GM21529 (cell line): ENCODE measurements around the gene SNN.

Experiments
- ATAC-seq: cut with Tn5 transposase; IDR thresholded peaks from one replicate; pipeline ENCODE4 v1.9.1; 2021; ENCODE audit not compliant: unreplicated experiment

Gene SNN

DNA sequence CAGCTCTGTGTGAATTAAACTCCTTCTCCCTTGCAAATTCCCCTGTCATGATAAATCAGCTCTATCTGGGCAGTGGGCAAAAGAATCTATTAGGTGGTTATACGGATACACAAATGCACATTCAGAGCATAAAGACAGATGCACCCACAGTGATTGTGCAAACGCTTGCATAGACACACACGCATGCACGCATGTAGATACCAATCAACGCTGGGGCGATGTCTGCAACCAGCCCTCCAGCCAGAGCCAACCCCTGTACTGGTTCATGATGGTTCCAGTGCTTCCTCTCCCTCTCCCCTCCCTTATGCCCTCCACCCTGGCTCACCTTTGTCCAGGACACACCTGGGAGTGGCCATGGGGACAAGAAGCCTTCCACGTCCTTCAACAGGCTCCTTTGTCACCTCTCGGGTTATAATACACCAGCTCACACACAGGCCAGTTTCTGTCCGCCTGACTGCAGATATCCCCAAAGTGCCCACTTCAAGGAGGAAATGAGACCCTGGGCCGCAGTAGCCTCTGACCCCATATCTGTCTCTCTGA, 33.1 kb upstream of the SNN start:
- no peak for ATAC-seq

DNA sequence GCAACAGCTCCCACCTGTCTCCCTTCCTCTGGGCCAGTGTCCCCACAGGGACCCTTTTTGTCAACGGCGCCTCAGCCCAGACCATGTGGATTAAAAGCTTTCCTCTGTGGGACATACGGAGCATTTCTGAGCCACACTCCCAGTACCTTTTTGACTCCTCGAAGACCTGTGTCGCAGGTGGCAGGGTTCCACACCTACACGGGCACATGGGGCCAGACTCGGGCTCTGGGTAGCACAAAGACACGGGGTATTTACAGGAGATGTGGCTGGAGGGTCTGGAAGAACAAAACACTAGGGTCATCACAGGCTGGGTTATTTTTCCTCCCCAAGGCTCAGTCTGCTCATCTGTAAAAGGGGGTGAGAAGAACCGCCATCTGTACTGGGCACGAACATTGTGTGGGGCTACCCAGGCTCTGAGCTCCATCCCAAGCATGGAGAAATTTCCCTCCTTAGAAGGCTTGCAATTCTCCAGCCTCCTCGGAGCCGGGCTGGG, 32.5 kb upstream of the SNN start:
- no peak for ATAC-seq

GRCh38 chr16:11636172-11636721, 32.0 kb upstream of the SNN start:
- no peak for ATAC-seq

DNA sequence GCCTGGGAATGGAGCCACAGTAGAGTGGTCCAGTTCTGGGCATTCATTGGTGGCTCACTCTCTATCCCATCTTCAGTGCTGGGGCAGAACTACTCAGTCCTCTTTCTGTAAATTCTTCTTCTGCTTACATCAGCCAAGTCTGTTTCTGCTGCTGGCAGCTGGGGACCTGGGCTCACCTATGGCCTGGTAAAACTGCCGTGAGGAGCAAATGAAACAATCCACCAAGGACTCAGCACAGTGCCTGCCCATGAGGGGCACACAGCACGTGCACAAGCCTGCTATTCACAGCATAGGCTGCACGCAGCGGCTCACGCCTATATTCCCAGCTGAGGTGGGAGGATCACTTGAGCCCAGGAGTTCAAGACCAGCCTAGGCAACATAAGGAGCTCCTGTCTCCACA, 30.9 kb upstream of the SNN start:
- ATAC-seq: no peak

DNA sequence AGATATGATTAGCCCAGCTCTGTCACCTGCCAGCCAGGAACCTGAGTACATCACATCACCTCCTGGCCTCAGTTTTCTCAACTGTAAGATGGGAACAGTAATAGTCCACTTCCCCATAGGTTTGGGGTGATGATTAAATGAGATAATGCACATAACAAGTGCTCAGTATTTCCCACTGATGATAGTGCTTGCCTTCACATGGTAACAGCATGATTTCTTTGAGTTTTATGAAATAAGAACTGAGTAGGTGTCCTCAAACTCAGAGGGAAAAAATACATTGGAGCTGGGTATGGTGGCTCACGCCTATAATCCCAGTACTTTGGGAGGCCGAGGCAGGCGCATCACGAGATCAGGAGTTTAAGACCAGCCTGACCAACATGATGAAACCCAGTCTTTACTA, 30.1 kb upstream of the SNN start:
- no peak for ATAC-seq

DNA sequence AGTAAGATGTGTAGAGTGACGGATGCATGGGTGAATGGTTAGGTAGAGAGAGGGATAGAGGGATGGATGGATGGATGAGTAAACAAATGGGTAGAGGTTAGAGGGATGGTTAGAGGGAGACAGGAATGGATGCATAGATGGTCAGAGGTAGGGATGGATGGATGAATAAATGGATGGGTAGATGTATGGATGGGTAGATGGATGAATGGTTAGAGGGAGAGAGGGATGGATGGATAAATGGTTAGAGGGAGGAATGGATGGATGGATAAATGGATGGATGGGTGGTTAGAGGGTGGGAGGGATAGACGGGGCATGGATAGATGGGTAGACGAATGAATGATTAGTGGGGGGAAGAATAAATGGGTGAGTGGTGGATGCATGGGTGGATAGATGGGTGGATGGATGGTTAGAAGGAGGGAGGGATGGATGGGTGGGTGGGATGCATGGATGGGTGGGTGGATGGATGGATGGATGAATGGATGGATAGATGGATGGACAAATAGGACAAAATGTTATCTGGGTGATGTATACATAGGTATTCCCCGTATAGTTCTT, 29.2 kb upstream of the SNN start:
- ATAC-seq: no peak

DNA sequence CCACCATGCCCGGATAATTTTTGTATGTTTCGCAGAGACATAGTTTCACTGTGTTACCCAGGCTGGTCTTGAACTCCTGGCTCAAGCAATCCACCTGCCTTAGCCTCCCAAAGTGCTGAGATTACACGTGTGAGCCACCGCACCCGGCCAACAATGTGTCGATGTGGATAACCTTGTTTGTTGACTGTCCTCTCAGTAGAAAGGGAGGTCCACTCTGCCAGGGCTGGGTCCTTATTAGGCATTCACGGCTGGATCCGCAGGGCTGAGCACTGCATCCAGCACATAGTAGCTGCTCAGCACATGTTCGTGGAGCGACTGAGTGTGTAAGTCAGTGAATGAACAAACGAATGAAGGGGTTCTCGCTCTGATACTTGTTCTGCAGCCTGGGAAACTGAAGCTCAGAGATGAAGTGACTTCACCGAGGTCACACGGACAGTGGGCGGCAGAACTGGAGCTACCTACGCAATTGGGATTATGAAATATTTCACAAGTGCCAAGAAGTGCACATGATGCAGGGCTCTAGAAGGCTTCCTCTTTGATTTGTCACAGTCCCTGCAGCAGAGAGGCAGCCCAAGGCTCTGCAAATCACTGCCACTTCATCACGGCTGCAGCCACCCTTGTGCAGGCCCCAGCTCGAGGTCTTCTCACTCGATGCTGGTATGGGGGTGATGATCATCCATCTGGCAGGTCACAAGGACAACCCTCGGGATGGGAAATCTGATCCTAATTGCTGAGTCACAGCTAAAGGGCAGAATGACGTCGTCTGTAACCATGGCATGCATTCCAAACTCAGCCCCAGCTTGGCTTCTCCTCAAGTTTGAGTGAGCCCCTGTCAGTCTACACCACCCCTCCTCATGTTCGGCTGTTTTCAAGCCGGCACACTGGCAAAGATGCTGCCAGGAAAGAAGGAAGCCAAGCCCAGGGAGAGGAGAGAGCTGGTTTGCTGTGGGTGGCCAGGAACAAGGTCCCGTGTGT, 28.0 kb upstream of the SNN start:
- no peak for ATAC-seq

DNA sequence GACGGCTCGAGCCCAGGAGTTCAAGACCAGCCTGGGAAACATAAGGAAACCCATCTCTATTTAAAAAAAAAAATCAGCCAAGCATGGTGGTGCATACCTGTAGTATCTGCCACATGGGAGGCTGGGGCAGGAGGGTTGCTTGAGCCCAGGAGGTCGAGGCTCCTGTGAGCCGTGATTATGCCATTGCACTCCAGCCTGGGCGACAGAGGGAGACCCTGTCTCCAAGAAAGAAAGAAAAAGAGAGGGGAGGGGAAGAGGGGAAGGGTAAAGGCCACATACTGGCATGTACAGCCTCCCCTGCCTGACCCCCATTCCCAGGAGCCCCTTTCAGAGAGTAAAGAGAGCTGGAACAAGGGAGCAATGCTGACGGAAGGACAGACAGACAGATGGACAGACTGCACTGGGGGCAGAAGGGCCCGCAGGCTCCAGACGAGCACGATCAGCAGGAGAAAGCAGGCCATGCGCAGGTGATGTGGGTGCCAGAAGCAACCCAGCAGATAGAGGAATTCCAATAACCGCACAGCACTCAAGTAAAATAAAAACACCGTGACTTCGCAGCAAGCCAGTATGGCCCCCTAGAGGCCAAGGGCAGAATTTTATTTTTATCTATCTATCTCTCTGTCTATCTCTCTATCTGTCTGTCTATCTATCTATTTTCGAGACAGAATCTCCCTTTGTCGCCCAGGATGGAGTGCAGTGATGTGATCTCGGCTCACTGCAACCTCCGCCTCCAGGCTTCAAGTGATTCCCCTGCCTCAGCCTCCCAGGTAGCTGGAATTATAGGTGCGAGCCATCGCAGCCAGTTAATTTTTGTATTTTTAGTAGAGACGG, 27.1 kb upstream of the SNN start:
- no peak for ATAC-seq

- no peak for ATAC-seq
Measured at GRCh38 chr16:11642765-11643116, 25.5 kb upstream of the SNN start.

DNA sequence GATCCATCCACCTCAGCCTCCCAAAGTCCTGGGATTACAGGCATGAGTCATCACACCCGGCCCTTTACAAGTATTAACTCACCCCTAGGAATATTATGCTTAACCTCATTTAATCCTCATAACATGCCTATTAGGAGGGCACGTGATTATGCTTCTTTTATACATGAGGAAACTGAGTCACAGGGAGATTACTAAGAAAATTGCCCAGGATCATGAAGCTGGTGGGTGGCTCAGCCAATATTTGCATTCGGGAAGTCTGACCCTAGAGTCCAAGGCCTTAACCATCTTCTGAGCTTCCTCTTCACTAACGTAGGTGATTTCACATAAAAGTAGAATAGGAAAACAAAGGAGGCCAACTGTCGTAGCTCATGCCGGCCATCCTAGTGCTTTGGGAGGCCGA, 19.0 kb upstream of the SNN start:
- ATAC-seq: no peak

- ATAC-seq: no peak
Measured at GRCh38 chr16:11650641-11651591, 17.3 kb upstream of the SNN start.

DNA sequence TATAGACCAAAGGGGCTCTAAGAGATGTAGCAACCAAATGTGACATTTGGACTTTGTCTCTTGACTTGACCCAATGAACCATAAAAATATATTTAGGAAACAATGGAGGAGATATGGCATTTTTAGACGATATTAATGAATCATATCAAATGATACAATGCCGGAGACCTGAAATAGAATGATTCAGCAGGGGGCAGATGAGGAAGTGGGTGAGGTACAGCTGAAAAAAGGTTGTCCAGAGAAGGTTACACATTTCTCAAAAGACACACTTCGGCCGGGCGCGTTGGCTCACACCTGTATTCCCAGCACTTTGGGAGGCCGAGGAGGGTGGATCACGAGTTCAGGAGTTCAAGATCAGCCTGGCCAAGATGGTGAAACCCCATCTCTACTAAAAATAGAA, 16.5 kb upstream of the SNN start:
- no peak for ATAC-seq

DNA sequence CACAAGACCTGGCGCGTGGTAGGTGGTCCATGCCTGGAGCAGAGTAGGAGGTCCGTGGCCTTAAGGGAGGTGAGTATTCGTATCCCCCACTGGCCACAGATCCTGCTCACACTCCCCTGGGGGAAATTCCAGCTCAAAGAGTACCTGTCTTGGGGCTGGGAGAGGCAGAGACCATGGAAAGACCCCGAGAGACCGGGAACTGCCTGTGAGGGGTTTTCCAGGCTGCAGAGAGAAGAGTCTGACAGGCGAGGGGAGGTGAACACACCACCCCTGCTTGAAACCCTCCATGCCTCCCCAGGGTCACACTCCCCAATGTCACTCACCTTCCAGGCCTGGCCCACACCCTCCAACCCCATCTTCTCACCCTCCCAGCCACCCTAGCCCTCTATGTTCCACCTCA, 12.6 kb upstream of the SNN start:
- ATAC-seq: no peak

- no peak for ATAC-seq
Measured at GRCh38 chr16:11657556-11657955, 10.7 kb upstream of the SNN start.

DNA sequence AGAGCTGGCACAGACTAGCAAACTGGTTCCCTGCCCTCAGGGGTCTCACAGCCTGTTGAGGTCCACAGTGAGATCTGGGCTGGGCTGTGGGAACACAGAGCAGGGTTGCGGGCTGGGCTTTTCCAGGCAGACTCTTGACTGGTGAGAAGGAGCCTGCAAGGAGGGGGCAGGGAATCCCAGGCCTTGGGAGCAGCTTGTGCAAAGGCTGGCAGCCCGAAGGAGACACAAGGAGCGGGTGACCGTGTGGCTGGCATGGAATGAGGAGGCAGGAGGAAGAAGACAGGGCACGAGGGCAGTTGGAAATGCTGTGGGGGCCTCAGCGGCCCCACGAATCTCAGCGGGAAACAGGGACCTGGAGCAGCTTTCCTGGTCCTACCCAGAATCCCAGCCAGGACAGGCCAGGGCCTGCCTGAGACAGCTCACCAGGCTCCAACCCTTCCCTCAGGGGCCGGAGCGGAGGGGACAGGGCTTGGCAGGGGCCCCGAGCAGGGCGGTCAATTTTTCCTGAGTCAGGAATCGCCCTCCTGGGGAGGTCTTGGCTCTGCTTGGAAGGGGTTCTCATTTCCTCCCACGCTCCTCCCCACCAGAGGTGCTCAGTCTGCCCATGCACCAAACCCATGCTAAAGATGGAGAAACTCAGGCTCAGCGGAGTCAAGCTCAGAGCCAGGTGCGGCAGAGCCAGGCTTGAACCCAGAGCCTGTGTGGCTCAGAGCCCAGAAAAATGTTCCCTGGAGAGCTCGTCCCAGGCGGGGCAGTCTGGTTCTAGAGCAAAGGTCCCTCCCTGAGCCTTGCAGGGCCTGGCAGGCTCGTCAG, 9.2 kb upstream of the SNN start:
- ATAC-seq: no peak

- ATAC-seq: no peak
Measured at GRCh38 chr16:11660565-11660964, 7.7 kb upstream of the SNN start.

GRCh38 chr16:11662582-11662981, 5.7 kb upstream of the SNN start:
- ATAC-seq: no peak

DNA sequence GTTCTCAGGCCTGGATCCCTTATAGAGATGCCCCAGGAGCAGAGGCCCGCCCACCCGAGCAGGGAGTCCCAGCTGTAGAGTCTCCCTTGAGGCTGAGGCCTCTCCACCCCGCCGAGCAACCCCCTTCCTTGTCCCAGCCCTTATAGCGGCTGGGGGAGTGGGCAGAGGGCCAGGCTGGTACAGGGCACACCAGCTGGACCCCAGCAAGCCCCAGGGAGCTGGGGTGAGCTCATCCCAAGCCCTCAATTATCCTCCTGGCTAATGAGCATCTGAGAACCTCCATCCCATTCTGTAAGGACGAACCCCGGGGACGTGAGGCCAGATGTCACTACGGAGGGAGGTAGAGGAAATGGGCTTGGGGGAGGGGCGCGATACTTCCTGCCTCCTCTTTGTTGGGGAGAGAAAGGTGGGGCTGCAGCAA, 3.2 kb upstream of the SNN start:
- no peak for ATAC-seq
